ENCODE data around the gene SWI5. TPM values are rescaled to one million over a fixed set of nuclear protein-coding genes. Genes with fewer than 3 reads are reported as not detected.
A peak's percentile ranks its signal among the peaks of the same experiment; 100 is the strongest.

The SWI5 gene
- total and polyA plus RNA-seq, 2 experiments from 2014 or later, result 43.3 to 60.7 TPM

GRCh38 chr9:128321879-128322403 lies 45.9 kb downstream of the SWI5 start:
- Histone ChIP-seq H3K9me3 (ENCODE audit: low read depth) (no peaks in the 10 kb centered on the region), H3F3A (ENCODE audit: insufficient read depth) (peaks cover 11% of the 10 kb centered on the region; the same call in 1 of the 2 replicates), H2AFZ (peak overlapping the region; percentile 92), H3K4me2 (ENCODE audit: unreplicated experiment) (peak overlapping the region; percentile 83), H3K27ac (peak overlapping the region; percentile 89), H3K4me3 (peak overlapping the region; percentile 92), H3K4me1 (ENCODE audit: insufficient read depth) (peaks cover 13% of the 10 kb centered on the region), H4K20me1 (ENCODE audit: insufficient read depth) (no peaks in the 10 kb centered on the region), H3K9ac (peak overlapping the region; percentile 88), H3K9me2 (ENCODE audit: insufficient read depth) (no peaks in the 10 kb centered on the region), H3K79me2 (ENCODE audit: insufficient read depth) (peaks cover 60% of the 10 kb centered on the region), H3K36me3 (ENCODE audit: low read depth) (0 out of 2 replicates have a peak, but pooled peaks cover under 1% of the 10 kb centered on the region), H3K27me3 (replicated peaks; ENCODE audit: insufficient read depth) (no peaks in the 10 kb centered on the region)
- in situ Hi-C loops (cut with MboI), result no loop called here
- DNase-seq, result no peak
- whole genome bisulfite sequencing, 2 experiments (ENCODE audit: low coverage in 1 of 2, low lambda C conversion rate in 2 of 2, missing lambda C conversion rate in 2 of 2), result 1 to 2% methylated on average over 21 of the region's 21 CpGs
- TF ChIP-seq EZH2phosphoT487 (IDR thresholded peaks at IDR 0.05; ENCODE audit: insufficient read depth, low read depth) (no peak), EZH2 (IDR thresholded peaks at IDR 0.05; ENCODE audit: insufficient read depth, poor library complexity, severe bottlenecking) (no peak)

- peak within 1 kb of the TSS; percentile 83 for H3K4me2 ChIP-seq (ENCODE audit: unreplicated experiment)
- H3K9ac ChIP-seq, result peak within 1 kb of the TSS; percentile 88
- peak within 1 kb of the TSS; percentile 92 for H2AFZ ChIP-seq
- peaks cover 67% of the 10 kb centered on the region for H3K79me2 ChIP-seq (ENCODE audit: insufficient read depth)
- peaks cover 11% of the 10 kb centered on the region; the same call in 1 of the 2 replicates for H3F3A ChIP-seq (ENCODE audit: insufficient read depth)
- H3K9me3 ChIP-seq (ENCODE audit: low read depth), result no peaks in the 10 kb centered on the region
- peak; percentile 98 for DNase-seq
- peak within 1 kb of the TSS; percentile 92 for H3K4me3 ChIP-seq
- peaks cover 13% of the 10 kb centered on the region for H3K4me1 ChIP-seq (ENCODE audit: insufficient read depth)
- H3K27me3 ChIP-seq (replicated peaks; ENCODE audit: insufficient read depth), result no peaks in the 10 kb centered on the region
- TF ChIP-seq EZH2 (IDR thresholded peaks at IDR 0.05; ENCODE audit: insufficient read depth, poor library complexity, severe bottlenecking) (no peak), EZH2phosphoT487 (IDR thresholded peaks at IDR 0.05; ENCODE audit: insufficient read depth, low read depth) (no peak)
- H3K9me2 ChIP-seq (ENCODE audit: insufficient read depth), result no peaks in the 10 kb centered on the region
- no peaks in the 10 kb centered on the region for H4K20me1 ChIP-seq (ENCODE audit: insufficient read depth)
- 0 out of 2 replicates have a peak, but pooled peaks cover 8% of the 10 kb centered on the region for H3K36me3 ChIP-seq (ENCODE audit: low read depth)
- peak within 1 kb of the TSS; percentile 89 for H3K27ac ChIP-seq
- in situ Hi-C loops (cut with MboI), result no loop called here
- 1% methylated on average over 75 to 83 of the region's 83 CpGs for WGBS, 2 experiments (ENCODE audit: low coverage in 1 of 2, low lambda C conversion rate in 2 of 2, missing lambda C conversion rate in 2 of 2)
Observed at GRCh38 chr9:128322404-128323211, 46.5 kb downstream of the SWI5 start, which contains the start of the genes COQ4 and TRUB2. Gene COQ4 (plus strand): TSS chr9:128322839. CDS start chr9:128322859, 20 bp downstream. Gene TRUB2 (minus strand): TSS chr9:128322447. CDS start chr9:128322408, 39 bp downstream.

DNA sequence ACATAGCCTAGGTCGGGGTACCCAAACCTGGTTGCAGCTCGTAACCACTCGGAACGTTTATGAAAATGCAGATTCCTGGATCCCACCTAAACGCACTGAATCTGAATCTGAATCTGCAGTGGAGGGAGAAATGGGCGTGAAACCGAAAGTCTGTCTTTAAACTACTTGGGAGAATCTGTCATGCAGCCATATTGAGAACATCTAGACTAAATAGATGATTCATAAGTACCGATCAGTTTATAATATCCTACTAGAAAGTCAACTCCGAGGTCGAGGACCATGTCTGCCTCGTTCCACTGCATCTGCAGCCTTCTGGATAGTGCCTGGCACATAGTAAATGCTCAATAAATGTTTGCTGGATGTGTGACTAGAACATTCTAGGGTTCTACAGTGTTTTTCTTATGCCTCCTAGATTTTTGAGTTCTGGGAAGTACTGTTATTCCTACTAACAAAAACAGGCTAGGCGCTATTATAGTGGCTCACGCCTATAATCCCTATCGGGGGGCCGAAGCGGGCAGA lies 47.2 kb downstream of the SWI5 start:
- in situ Hi-C loops (cut with MboI), result no loop called here
- H3K9me2 ChIP-seq (ENCODE audit: insufficient read depth), result no peaks in the 10 kb centered on the region
- TF ChIP-seq EZH2phosphoT487 (IDR thresholded peaks at IDR 0.05; ENCODE audit: insufficient read depth, low read depth) (no peak), EZH2 (IDR thresholded peaks at IDR 0.05; ENCODE audit: insufficient read depth, poor library complexity, severe bottlenecking) (no peak)
- H3K4me2 ChIP-seq (ENCODE audit: unreplicated experiment), result peak overlapping the region; percentile 83
- H3K4me1 ChIP-seq (ENCODE audit: insufficient read depth), result peaks cover 13% of the 10 kb centered on the region
- H3K36me3 ChIP-seq (ENCODE audit: low read depth), result 0 out of 2 replicates have a peak, but pooled peaks cover 9% of the 10 kb centered on the region
- no peaks in the 10 kb centered on the region for H4K20me1 ChIP-seq (ENCODE audit: insufficient read depth)
- peaks cover 72% of the 10 kb centered on the region for H3K79me2 ChIP-seq (ENCODE audit: insufficient read depth)
- peak; percentile 74 for DNase-seq
- H3F3A ChIP-seq (ENCODE audit: insufficient read depth), result peaks cover 11% of the 10 kb centered on the region; the same call in 1 of the 2 replicates
- H3K27me3 ChIP-seq (replicated peaks; ENCODE audit: insufficient read depth), result no peaks in the 10 kb centered on the region
- H2AFZ ChIP-seq, result peak overlapping the region; percentile 92
- H3K9ac ChIP-seq, result peak overlapping the region; percentile 88
- peak overlapping the region; percentile 92 for H3K4me3 ChIP-seq
- H3K27ac ChIP-seq, result peak overlapping the region; percentile 89
- no peaks in the 10 kb centered on the region for H3K9me3 ChIP-seq (ENCODE audit: low read depth)
- 25 to 28% methylated on average over 16 of the region's 16 CpGs for WGBS, 2 experiments (ENCODE audit: low coverage in 1 of 2, low lambda C conversion rate in 2 of 2, missing lambda C conversion rate in 2 of 2)

- H3K4me2 ChIP-seq (ENCODE audit: unreplicated experiment), result peak overlapping the region; percentile 83
- H4K20me1 ChIP-seq (ENCODE audit: insufficient read depth), result no peaks in the 10 kb centered on the region
- no peak overlapping the region; the same call in 1 of the 2 replicates for H2AFZ ChIP-seq
- TF ChIP-seq EZH2 (IDR thresholded peaks at IDR 0.05; ENCODE audit: insufficient read depth, poor library complexity, severe bottlenecking) (no peak), EZH2phosphoT487 (IDR thresholded peaks at IDR 0.05; ENCODE audit: insufficient read depth, low read depth) (no peak)
- H3K27ac ChIP-seq, result peak overlapping the region; percentile 89
- no peaks in the 10 kb centered on the region for H3K9me2 ChIP-seq (ENCODE audit: insufficient read depth)
- 87 to 91% methylated on average over 12 of the region's 12 CpGs for WGBS, 2 experiments (ENCODE audit: low coverage in 1 of 2, low lambda C conversion rate in 2 of 2, missing lambda C conversion rate in 2 of 2)
- H3K9me3 ChIP-seq (ENCODE audit: low read depth), result no peaks in the 10 kb centered on the region
- peak overlapping the region; percentile 92 for H3K4me3 ChIP-seq
- H3K36me3 ChIP-seq (ENCODE audit: low read depth), result 0 out of 2 replicates have a peak, but pooled peaks cover 9% of the 10 kb centered on the region
- peak overlapping the region; percentile 88 for H3K9ac ChIP-seq
- H3K27me3 ChIP-seq (replicated peaks; ENCODE audit: insufficient read depth), result no peaks in the 10 kb centered on the region
- in situ Hi-C loops (cut with MboI), result no loop called here
- no peak for DNase-seq
- peaks cover 11% of the 10 kb centered on the region; the same call in 1 of the 2 replicates for H3F3A ChIP-seq (ENCODE audit: insufficient read depth)
- H3K4me1 ChIP-seq (ENCODE audit: insufficient read depth), result peaks cover 13% of the 10 kb centered on the region
- peaks cover 73% of the 10 kb centered on the region for H3K79me2 ChIP-seq (ENCODE audit: insufficient read depth)
Observed at GRCh38 chr9:128323791-128324190, 47.7 kb downstream of the SWI5 start.
